Kidney (tissue), 14 donors: ENCODE data around the gene ATXN7L1. TPM values are rescaled to one million over a fixed set of nuclear protein-coding genes. Genes with fewer than 3 reads are reported as not detected.

Source experiments
- DNase-seq, 5 donors: peaks; one replicate each; pipeline ENCODE4 v3.0.0-alpha.2; 2013 to 2020
- FAIRE-seq: peaks from 2 replicates; lab custom pipeline; 2012; peaks lifted over from hg19 to GRCh38; lab: Jason Lieb, UNC
- H3K27ac ChIP-seq, 2 donors: one replicate each; pipeline ENCODE4 v1.7.0; 2013; ENCODE audit warnings: low read depth in 2 of 2, low read length in 2 of 2, inconsistent platforms in 1 of 2
- H3K27me3 ChIP-seq: one replicate; pipeline ENCODE4 v1.7.1; 2013; ENCODE audit warnings: low read length, inconsistent platforms; ENCODE audit not compliant: control insufficient read depth, insufficient read depth
- H3K36me3 ChIP-seq, 3 donors: one replicate each; pipeline versions ENCODE4 v1.7.0 to v1.7.1; 2013; ENCODE audit warnings: low read length in 3 of 3, control low read depth in 1 of 3, inconsistent platforms in 1 of 3; ENCODE audit not compliant: insufficient read depth in 3 of 3, control insufficient read depth in 2 of 3
- H3K4me1 ChIP-seq, 3 donors: one replicate each; pipeline versions ENCODE4 v1.7.0 to v1.7.1; 2013; ENCODE audit warnings: low read length in 3 of 3, inconsistent platforms in 1 of 3, low read depth in 1 of 3; ENCODE audit not compliant: control insufficient read depth in 2 of 3, insufficient read depth in 2 of 3
- H3K4me3 ChIP-seq, 3 donors: one replicate each; pipeline versions ENCODE4 v1.7.0 to v1.8.1; 2013; ENCODE audit warnings: low read length in 3 of 3, control low read depth in 1 of 3, inconsistent platforms in 1 of 3
- H3K9ac ChIP-seq, 3 donors: one replicate each; pipeline versions ENCODE4 v1.7.0 to v1.7.1; 2013; ENCODE audit warnings: low read length in 3 of 3, control low read depth in 1 of 3, inconsistent platforms in 1 of 3
- H3K9me3 ChIP-seq, 3 donors: one replicate each; pipeline versions ENCODE4 v1.7.0 to v1.7.1; 2013; ENCODE audit warnings: low read length in 3 of 3, control low read depth in 1 of 3, inconsistent platforms in 1 of 3; ENCODE audit not compliant: control insufficient read depth in 2 of 3, insufficient read depth in 1 of 3
- CTCF ChIP-seq: IDR thresholded peaks from 3 replicates; pipeline ENCODE4 v1.5.1; 2012; ENCODE audit warnings: mild to moderate bottlenecking, moderate library complexity, borderline replicate concordance; ENCODE audit not compliant: insufficient read depth; ENCODE audit errors: extremely low read depth
- intact Hi-C: fragments of 100-400 bp; cut with DNase I; formaldehyde crosslinking; loops from one replicate; pipeline ENCODE4 v1.11.1; 2022
- polyA plus RNA-seq: library from polyadenylated mRNA; stranded (reverse); fragments of 350-450 nt; fragmentation: Illumina TruSeq; extraction: RNeasy Lipid Tissue Mini Kit (QIAGEN cat#74804); gene quantifications from one replicate; pipeline ENCODE4 v1.2.3, GENCODE V29; 2014; ENCODE audit warnings: low read depth, low replicate concordance; ENCODE audit not compliant: insufficient read depth
- total RNA-seq: library from RNA; stranded (reverse); fragmentation: NEBNext Ultra II Directional; extraction: Animal tissue kit (Norgen Biotek cat#: 25700); gene quantifications from one replicate; pipeline ENCODE4 v1.2.1, GENCODE V29; 2021
- donor health status: control.
- donor health status: control.
- donor health status: control.
- donor health status: control.
- donor health status: control.
- donor health status: DM: yes; HTN: yes; CAD: no.
- donor health status: Normal renal cell carcinoma (clear cell type).

ATXN7L1 gene
- total and polyA plus RNA-seq, 2 donors from 2014 or later: 12.5 to 18.5 TPM

GRCh38 chr7:105584165-105584564, 292.2 kb downstream of the ATXN7L1 start:
- H3K4me3 ChIP-seq: no peak overlapping the region
- no peaks in the 10 kb centered on the region for H3K36me3 ChIP-seq
- H3K27me3 ChIP-seq: no peaks in the 10 kb centered on the region
- H3K9me3 ChIP-seq: no peaks in the 10 kb centered on the region
- FAIRE-seq (no peak), DNase-seq (no peak)
- H3K9ac ChIP-seq: no peak overlapping the region
- peaks cover 0 to 4% (median 2%) of the 10 kb centered on the region in 3 donors for H3K4me1 ChIP-seq
- TF ChIP-seq CTCF: no peak
- intact Hi-C loops: no loop called here
- no peak overlapping the region for H3K27ac ChIP-seq

- no peak for TF ChIP-seq CTCF
- Histone ChIP-seq H3K36me3 (no peaks in the 10 kb centered on the region), H3K27me3 (no peaks in the 10 kb centered on the region), H3K4me3 (no peak overlapping the region), H3K9ac (no peak overlapping the region), H3K9me3 (no peaks in the 10 kb centered on the region), H3K4me1 (peaks cover 0 to 4% (median 0%) of the 10 kb centered on the region in 3 donors), H3K27ac (no peak overlapping the region)
- FAIRE-seq (no peak), DNase-seq (no peak)
- intact Hi-C loops: no loop called here
Measured at GRCh38 chr7:105583061-105583460, 293.3 kb downstream of the ATXN7L1 start.

- Histone ChIP-seq H3K27ac (no peak within 1 kb of the TSS), H3K9me3 (no peaks in the 10 kb centered on the region), H3K36me3 (no peaks in the 10 kb centered on the region), H3K4me3 (peak within 1 kb of the TSS; percentile 36 to 63 (median 58)), H3K27me3 (no peaks in the 10 kb centered on the region), H3K9ac (peak within 1 kb of the TSS in 1 of 3 donors; percentile 61), H3K4me1 (peaks cover 0 to 4% (median 0%) of the 10 kb centered on the region in 3 donors)
- FAIRE-seq: no peak
- intact Hi-C loops: no loop called here
- DNase-seq: peak; percentile 88 to 94 (median 92)
- TF ChIP-seq CTCF: peak; percentile 10
Measured at GRCh38 chr7:105581066-105581811, 295.2 kb downstream of the ATXN7L1 start, which contains the start of gene EFCAB10. Gene EFCAB10 (minus strand): TSS chr7:105581493. CDS start chr7:105581463, 30 bp downstream.
